ENCODE data around the gene BIRC7. TPM values are rescaled to one million over a fixed set of nuclear protein-coding genes. Genes with fewer than 3 reads are reported as not detected.

Gene BIRC7
- total RNA-seq, 1 experiment from 2014 or later, result 0.96 TPM

- no peak overlapping the region for H3K4me3 ChIP-seq (replicated peaks in 1 of 2; ENCODE audit: low read depth in 1 of 2, low read length in 2 of 2)
- no peak overlapping the region for H3K9ac ChIP-seq (ENCODE audit: low read length)
- H2AFZ ChIP-seq (ENCODE audit: low read depth, low read length, poor library complexity, severe bottlenecking), result no peak overlapping the region
- ChIA-PET POLR2A (no interaction called here), CTCF (interaction anchor here (1.7 kb wide), 1 partner anchor 60 kb away, joined by 7 read pairs; no protein-coding TSS in a partner anchor), RAD21 (ENCODE audit: low non-redundant PET in 1 of 2, low total read pairs in 2 of 2, uncharacterized antibody in 2 of 2, unreplicated experiment in 2 of 2) (no interaction called here)
- no TSS peak for BruUV-seq (replicated peaks)
- TF ChIP-seq SIN3A (IDR thresholded peaks at IDR 0.05; ENCODE audit: low read depth) (no peak), ZBTB33 (IDR thresholded peaks at IDR 0.05; ENCODE audit: extremely low read depth, insufficient replicate concordance, low read length) (no peak), EGR1 (IDR thresholded peaks at IDR 0.05; ENCODE audit: low read depth) (no peak), TCF7L2 (IDR thresholded peaks at IDR 0.05; ENCODE audit: borderline replicate concordance, extremely low read depth, insufficient read depth, insufficient read length) (no peak), EZH2 (IDR thresholded peaks at IDR 0.05) (no peak), JUND (IDR thresholded peaks at IDR 0.05) (no peak), YY1 (IDR thresholded peaks at IDR 0.05; ENCODE audit: extremely low read depth, insufficient replicate concordance, low read depth, low read length) (no peak), MAX (IDR thresholded peaks at IDR 0.05) (no peak), ZNF274 (IDR thresholded peaks at IDR 0.05; ENCODE audit: low read depth, low read length) (no peak)
- no peaks in the 10 kb centered on the region for H3K79me2 ChIP-seq (ENCODE audit: insufficient read depth, low read length)
- H3K27me3 ChIP-seq (ENCODE audit: insufficient read depth, low read length), result no peaks in the 10 kb centered on the region
- H3K4me1 ChIP-seq (ENCODE audit: control insufficient read depth in 1 of 2, insufficient read depth in 2 of 2, low read length in 2 of 2), result no peaks in the 10 kb centered on the region
- H4K20me1 ChIP-seq (ENCODE audit: insufficient read depth), result no peaks in the 10 kb centered on the region
- H3K36me3 ChIP-seq (ENCODE audit: control insufficient read depth in 1 of 2, insufficient read depth in 2 of 2, low read length in 2 of 2), result peaks cover 7 to 20% of the 10 kb centered on the region in 2 experiments; a peak in 3 of 4 replicates
- intact Hi-C loops (cut with micrococcal nuclease), result no loop called here
- no peaks in the 10 kb centered on the region for H3K9me3 ChIP-seq (ENCODE audit: control insufficient read depth in 1 of 2, insufficient read depth in 1 of 2, low read depth in 1 of 2, low read length in 2 of 2)
- H3K27ac ChIP-seq (ENCODE audit: low read depth, low read length), result no peak overlapping the region
- H3K4me2 ChIP-seq (ENCODE audit: low read length), result no peak overlapping the region
- no peaks in the 10 kb centered on the region for H3K9me2 ChIP-seq (ENCODE audit: insufficient read depth)
- no peak for DNase-seq (ENCODE audit: low read depth, low spot score)
- ATAC-seq, result no peak
Observed at GRCh38 chr20:63283397-63284082, 47.8 kb downstream of the BIRC7 start.
